Measurements from ENCODE around the gene CAMKMT.

DNA sequence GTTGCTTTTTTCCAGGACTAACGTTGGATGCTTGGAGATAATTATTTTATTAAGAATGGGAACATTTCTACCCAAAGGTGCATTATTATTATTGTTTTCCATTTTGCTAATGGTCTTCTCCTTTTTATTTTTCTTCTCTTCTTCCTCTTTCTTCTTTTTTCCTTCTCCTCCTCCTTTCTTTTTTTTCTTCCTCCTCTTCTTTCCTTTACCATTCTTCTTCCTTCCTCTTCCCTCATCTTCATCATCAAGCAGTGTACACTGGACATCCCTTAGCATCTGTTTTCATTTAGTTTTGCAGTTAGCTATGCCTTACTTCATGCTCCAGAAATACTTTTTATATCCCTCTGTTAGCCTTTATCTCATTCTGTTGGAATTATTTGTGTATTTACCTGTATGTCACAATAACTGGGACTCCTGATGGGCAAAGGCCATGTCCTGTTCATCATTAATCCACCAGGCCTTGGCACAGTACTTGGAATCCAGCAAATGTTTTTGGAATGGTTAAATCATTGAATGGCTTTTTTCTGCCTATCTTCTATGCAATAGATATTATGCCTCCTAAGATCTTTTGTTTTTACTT is 162.7 kb downstream of the CAMKMT start:
- TF ChIP-seq, protein P1, sequence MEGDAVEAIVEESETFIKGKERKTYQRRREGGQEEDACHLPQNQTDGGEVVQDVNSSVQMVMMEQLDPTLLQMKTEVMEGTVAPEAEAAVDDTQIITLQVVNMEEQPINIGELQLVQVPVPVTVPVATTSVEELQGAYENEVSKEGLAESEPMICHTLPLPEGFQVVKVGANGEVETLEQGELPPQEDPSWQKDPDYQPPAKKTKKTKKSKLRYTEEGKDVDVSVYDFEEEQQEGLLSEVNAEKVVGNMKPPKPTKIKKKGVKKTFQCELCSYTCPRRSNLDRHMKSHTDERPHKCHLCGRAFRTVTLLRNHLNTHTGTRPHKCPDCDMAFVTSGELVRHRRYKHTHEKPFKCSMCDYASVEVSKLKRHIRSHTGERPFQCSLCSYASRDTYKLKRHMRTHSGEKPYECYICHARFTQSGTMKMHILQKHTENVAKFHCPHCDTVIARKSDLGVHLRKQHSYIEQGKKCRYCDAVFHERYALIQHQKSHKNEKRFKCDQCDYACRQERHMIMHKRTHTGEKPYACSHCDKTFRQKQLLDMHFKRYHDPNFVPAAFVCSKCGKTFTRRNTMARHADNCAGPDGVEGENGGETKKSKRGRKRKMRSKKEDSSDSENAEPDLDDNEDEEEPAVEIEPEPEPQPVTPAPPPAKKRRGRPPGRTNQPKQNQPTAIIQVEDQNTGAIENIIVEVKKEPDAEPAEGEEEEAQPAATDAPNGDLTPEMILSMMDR (IDR thresholded peaks at IDR 0.05; ENCODE audit: insufficient read depth, low read length, poor library complexity, severe bottlenecking), result no peak
- no peak for TF ChIP-seq EZH2phosphoT487 (conservative IDR thresholded peaks at IDR 0.05; ENCODE audit: low read length)
